Glutamatergic neuron (in vitro differentiated cells): ENCODE results near the gene FAM221B. TPM values are rescaled to one million over a fixed set of nuclear protein-coding genes. Genes with fewer than 3 reads are reported as not detected.
A peak's percentile ranks its signal among the peaks of the same experiment; 100 is the strongest.

Experiments used
- DNase-seq: peaks from one replicate; pipeline ENCODE4 v3.0.0; 2022
- H3K27ac Mint-ChIP-seq: one replicate; pipeline ENCODE4 v1.8.0; 2020; ENCODE audit warnings: mild to moderate bottlenecking, mixed read lengths, inconsistent platforms; ENCODE audit not compliant: unreplicated experiment
- H3K27me3 Mint-ChIP-seq: one replicate; pipeline ENCODE4 v1.8.0; 2020; ENCODE audit warnings: mild to moderate bottlenecking, moderate library complexity, mixed read lengths, inconsistent platforms; ENCODE audit not compliant: unreplicated experiment
- H3K36me3 Mint-ChIP-seq: one replicate; pipeline ENCODE4 v1.8.0; 2020; ENCODE audit warnings: mild to moderate bottlenecking, mixed read lengths, inconsistent platforms; ENCODE audit not compliant: unreplicated experiment
- H3K4me1 Mint-ChIP-seq: one replicate; pipeline ENCODE4 v1.8.0; 2020; ENCODE audit warnings: mild to moderate bottlenecking, low read depth, mixed read lengths, inconsistent platforms; ENCODE audit not compliant: unreplicated experiment
- H3K4me3 Mint-ChIP-seq: one replicate; pipeline ENCODE4 v1.8.0; 2020; ENCODE audit warnings: mild to moderate bottlenecking, mixed read lengths, inconsistent platforms; ENCODE audit not compliant: unreplicated experiment
- H3K9me3 Mint-ChIP-seq: one replicate; pipeline ENCODE4 v1.8.0; 2020; ENCODE audit warnings: mild to moderate bottlenecking, moderate library complexity, mixed read lengths, inconsistent platforms; ENCODE audit not compliant: unreplicated experiment
- total RNA-seq: library from RNA; stranded (reverse); fragmentation: NEBNext Ultra II Directional; extraction: Animal tissue kit (Norgen Biotek cat#: 25700); gene quantifications from one replicate; pipeline ENCODE4 v1.2.1, GENCODE V29; 2021; ENCODE audit not compliant: unreplicated experiment
- TF ChIP-seq, protein P1 (sequence below): fragments of 200-600 bp; sonication (generic); IDR thresholded peaks from one replicate; pipeline ENCODE4 v1.5.0; 2021; ENCODE audit not compliant: partially characterized antibody, unreplicated experiment

The FAM221B gene
- total RNA-seq, 1 donor from 2014 or later: not detected

DNA sequence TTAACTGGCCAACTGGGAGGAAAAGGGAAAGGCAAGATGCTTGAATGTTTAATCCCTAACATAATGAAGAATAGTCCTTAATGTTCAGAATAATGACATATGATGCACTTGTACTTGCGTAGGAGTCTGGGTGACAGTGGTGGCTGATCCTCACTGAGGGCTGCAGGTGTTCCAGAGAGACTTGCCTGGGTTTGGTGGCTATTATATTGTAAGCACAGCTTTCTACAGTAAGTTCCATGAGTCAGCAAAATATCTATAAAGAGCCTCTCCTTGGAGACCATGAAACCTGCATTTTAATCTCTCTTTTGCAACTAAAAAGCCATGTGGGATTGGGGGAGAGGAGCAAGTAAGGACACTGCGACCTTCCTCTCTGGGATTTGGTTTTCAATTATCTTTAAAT lies 39.0 kb downstream of the FAM221B start:
- TF ChIP-seq, protein P1, sequence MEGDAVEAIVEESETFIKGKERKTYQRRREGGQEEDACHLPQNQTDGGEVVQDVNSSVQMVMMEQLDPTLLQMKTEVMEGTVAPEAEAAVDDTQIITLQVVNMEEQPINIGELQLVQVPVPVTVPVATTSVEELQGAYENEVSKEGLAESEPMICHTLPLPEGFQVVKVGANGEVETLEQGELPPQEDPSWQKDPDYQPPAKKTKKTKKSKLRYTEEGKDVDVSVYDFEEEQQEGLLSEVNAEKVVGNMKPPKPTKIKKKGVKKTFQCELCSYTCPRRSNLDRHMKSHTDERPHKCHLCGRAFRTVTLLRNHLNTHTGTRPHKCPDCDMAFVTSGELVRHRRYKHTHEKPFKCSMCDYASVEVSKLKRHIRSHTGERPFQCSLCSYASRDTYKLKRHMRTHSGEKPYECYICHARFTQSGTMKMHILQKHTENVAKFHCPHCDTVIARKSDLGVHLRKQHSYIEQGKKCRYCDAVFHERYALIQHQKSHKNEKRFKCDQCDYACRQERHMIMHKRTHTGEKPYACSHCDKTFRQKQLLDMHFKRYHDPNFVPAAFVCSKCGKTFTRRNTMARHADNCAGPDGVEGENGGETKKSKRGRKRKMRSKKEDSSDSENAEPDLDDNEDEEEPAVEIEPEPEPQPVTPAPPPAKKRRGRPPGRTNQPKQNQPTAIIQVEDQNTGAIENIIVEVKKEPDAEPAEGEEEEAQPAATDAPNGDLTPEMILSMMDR: no peak
- Mint-ChIP-seq H3K27ac (peak overlapping the region; percentile 100), H3K4me3 (peak overlapping the region; percentile 32), H3K27me3 (peaks cover 22% of the 10 kb centered on the region), H3K36me3 (no peaks in the 10 kb centered on the region), H3K4me1 (peaks cover 21% of the 10 kb centered on the region), H3K9me3 (peaks cover 25% of the 10 kb centered on the region)
- DNase-seq: no peak

- no peaks in the 10 kb centered on the region for H3K36me3 Mint-ChIP-seq
- H3K27ac Mint-ChIP-seq: no peak overlapping the region
- no peak overlapping the region for H3K4me3 Mint-ChIP-seq
- peaks cover 1% of the 10 kb centered on the region for H3K9me3 Mint-ChIP-seq
- H3K4me1 Mint-ChIP-seq: no peaks in the 10 kb centered on the region
- TF ChIP-seq, protein P1: no peak
- no peak for DNase-seq
- no peaks in the 10 kb centered on the region for H3K27me3 Mint-ChIP-seq
Measured at GRCh38 chr9:35783418-35783817, 45.1 kb downstream of the FAM221B start.

DNA sequence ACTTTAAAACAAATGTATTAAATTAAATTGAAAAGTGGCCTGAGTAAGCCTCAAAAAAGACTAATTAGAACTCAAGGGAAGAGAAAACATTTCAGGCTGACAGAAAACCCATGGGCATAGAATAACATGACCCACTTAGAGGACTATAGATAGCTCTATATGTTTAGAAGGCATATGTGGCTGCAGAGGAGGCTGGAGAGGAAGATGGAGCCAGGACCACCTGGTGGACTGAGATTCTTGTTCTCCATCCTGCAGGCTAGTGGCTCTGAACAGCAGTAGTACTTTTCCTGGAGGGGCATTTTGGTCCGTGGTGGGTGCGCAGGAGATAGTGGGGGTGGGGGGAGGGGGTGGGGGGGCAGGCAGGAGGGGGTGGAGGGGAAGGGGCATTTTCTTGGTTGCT lies 47.5 kb downstream of the FAM221B start:
- H3K36me3 Mint-ChIP-seq: no peaks in the 10 kb centered on the region
- TF ChIP-seq, protein P1: no peak
- H3K27me3 Mint-ChIP-seq: peaks cover 3% of the 10 kb centered on the region
- DNase-seq: no peak
- peaks cover 1% of the 10 kb centered on the region for H3K4me1 Mint-ChIP-seq
- H3K9me3 Mint-ChIP-seq: peaks cover 1% of the 10 kb centered on the region
- no peak overlapping the region for H3K4me3 Mint-ChIP-seq
- H3K27ac Mint-ChIP-seq: no peak overlapping the region

GRCh38 chr9:35778496-35778895 lies 50.0 kb downstream of the FAM221B start:
- H3K36me3 Mint-ChIP-seq: no peaks in the 10 kb centered on the region
- TF ChIP-seq, protein P1: no peak
- H3K4me1 Mint-ChIP-seq: peaks cover 13% of the 10 kb centered on the region
- no peak for DNase-seq
- no peaks in the 10 kb centered on the region for H3K9me3 Mint-ChIP-seq
- no peak overlapping the region for H3K27ac Mint-ChIP-seq
- H3K4me3 Mint-ChIP-seq: no peak overlapping the region
- peaks cover 3% of the 10 kb centered on the region for H3K27me3 Mint-ChIP-seq

DNA sequence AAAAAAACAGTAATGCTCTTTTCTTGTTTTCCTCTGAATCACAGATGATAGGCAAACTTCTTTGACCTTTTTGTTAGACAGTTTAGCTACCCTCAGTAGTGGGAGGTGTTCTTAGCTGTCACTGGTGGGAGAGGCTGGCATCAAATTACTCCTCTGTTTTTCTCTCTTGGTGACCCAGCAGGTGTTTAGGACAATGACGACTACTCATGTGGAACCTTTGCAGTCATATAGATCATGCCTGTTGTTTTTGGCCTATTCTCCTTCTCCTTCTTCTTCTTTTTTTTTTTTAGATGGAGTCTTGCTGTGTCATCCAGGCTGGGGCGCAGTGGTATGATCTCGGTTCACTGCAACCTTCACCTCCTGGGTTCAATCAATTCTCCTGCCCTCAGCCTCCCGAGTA lies 52.5 kb downstream of the FAM221B start:
- TF ChIP-seq, protein P1: no peak
- Mint-ChIP-seq H3K9me3 (no peaks in the 10 kb centered on the region), H3K27me3 (peaks cover 3% of the 10 kb centered on the region), H3K27ac (no peak overlapping the region), H3K36me3 (no peaks in the 10 kb centered on the region), H3K4me3 (no peak overlapping the region), H3K4me1 (peaks cover 13% of the 10 kb centered on the region)
- no peak for DNase-seq
